Activated naive CD4-positive, alpha-beta T cell treated with anti-CD3 and anti-CD28 coated beads for 36 hours (primary cell): Measurements from ENCODE around the gene SAV1. TPM values are rescaled to one million over a fixed set of nuclear protein-coding genes. Genes with fewer than 3 reads are reported as not detected.

ENCODE experiments used
- CTCF ChIA-PET: fragments of 350-600 bp; sonication (Branson Sonifier 250); formaldehyde crosslinking; loops from one replicate; lab custom pipeline; 2021; ENCODE audit warnings: antibody characterized with exemption; lab: Charles Lee
- DNase-seq: peaks from one replicate; pipeline ENCODE4 v3.0.0-alpha.2; 2020
- H3K27ac Mint-ChIP-seq: one replicate; pipeline ENCODE4 v1.8.0; 2021; ENCODE audit warnings: mild to moderate bottlenecking, mixed read lengths
- H3K27me3 Mint-ChIP-seq: one replicate; pipeline ENCODE4 v1.8.0; 2021; ENCODE audit warnings: low read depth, mixed read lengths
- H3K36me3 Mint-ChIP-seq: one replicate; pipeline ENCODE4 v1.8.0; 2021; ENCODE audit warnings: low read depth, mixed read lengths
- H3K4me1 Mint-ChIP-seq: one replicate; pipeline ENCODE4 v1.8.0; 2021; ENCODE audit warnings: low read depth, mixed read lengths
- H3K4me3 Mint-ChIP-seq: one replicate; pipeline ENCODE4 v1.8.0; 2021; ENCODE audit warnings: mild to moderate bottlenecking, moderate library complexity, mixed read lengths
- H3K9me3 Mint-ChIP-seq: one replicate; pipeline ENCODE4 v1.8.0; 2021; ENCODE audit warnings: mixed read lengths
- intact Hi-C: fragments of 100-400 bp; cut with micrococcal nuclease; formaldehyde crosslinking; loops from one replicate; pipeline ENCODE4 v1.15.1; 2023
- total RNA-seq, 2 experiments: library from RNA; stranded (reverse); gene quantifications; one replicate each; pipeline ENCODE4 v1.2.3, GENCODE V29; 2021

The SAV1 gene
- total RNA-seq, 2 experiments from 2014 or later: 12.7 to 13.5 TPM

DNA sequence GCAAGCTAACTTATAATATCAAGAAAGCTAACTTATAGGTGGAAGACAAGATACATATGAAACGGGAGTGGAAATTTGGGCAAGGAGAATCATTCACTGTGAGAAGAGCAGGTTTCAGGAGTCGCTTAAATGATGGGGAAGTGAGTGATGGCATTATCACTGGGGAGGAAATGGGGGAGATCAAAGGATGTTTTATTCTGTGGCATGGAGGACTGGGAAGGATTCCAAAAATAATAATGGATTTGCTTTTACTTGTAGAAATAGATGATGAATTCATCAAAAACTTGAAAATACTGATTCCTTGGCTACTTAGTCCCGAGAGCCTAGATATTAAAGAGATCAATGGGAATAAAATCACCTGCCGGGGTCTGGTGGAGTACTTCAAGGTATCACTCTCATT, 47.8 kb downstream of the SAV1 start:
- no peak for DNase-seq
- Mint-ChIP-seq H3K4me1 (no peaks in the 10 kb centered on the region), H3K27me3 (no peaks in the 10 kb centered on the region), H3K27ac (no peak overlapping the region), H3K9me3 (no peaks in the 10 kb centered on the region), H3K4me3 (no peak overlapping the region), H3K36me3 (no peaks in the 10 kb centered on the region)
- CTCF ChIA-PET: interaction anchor here (0.5 to 3.2 kb wide), 9 partner anchors 9 to 301 kb away, joined by 3 to 27 read pairs (median 6); no protein-coding TSS in a partner anchor
- intact Hi-C loops: no loop called here

DNA sequence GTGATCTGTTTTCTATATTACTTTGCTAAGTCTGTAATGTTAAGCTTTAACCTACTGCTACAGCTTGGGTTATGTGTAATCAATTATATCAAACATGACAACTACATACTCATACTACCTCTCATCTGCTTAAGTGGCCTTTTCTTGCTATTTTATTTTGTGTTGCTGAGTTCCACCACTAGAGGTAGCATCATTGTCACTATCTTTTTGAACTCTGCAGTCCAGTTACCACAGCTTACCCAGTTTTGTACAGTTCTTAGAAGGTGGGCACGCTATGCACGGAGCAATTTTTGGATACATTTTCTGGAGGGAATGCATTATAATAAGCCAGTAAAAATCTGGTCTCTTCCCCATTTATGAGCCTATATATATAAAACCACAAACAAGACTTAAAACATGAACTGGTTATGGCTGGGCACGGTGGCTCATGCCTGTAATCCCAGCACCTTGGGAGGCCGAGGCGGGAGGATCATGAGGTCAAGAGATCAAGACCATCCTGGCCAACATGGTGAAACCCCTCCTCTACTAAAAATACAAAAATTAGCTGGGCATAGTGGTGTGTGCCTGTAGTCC, 48.5 kb downstream of the SAV1 start:
- Mint-ChIP-seq H3K36me3 (no peaks in the 10 kb centered on the region), H3K4me1 (no peaks in the 10 kb centered on the region), H3K4me3 (no peak overlapping the region), H3K9me3 (no peaks in the 10 kb centered on the region), H3K27me3 (no peaks in the 10 kb centered on the region), H3K27ac (no peak overlapping the region)
- CTCF ChIA-PET: interaction anchor here (0.6 to 3.2 kb wide), 11 partner anchors 9 to 240 kb away, joined by 3 to 27 read pairs (median 5); no protein-coding TSS in a partner anchor
- DNase-seq: no peak
- intact Hi-C loops: loop anchor here (1.0 to 2.0 kb wide), 4 partner anchors 93 to 241 kb away; no protein-coding TSS in a partner anchor

- H3K27ac Mint-ChIP-seq: no peak overlapping the region
- CTCF ChIA-PET: interaction anchor here (0.5 to 1.2 kb wide), 4 partner anchors 9 to 375 kb away, joined by 3 read pairs; no protein-coding TSS in a partner anchor
- H3K4me1 Mint-ChIP-seq: no peaks in the 10 kb centered on the region
- intact Hi-C loops: no loop called here
- H3K36me3 Mint-ChIP-seq: no peaks in the 10 kb centered on the region
- H3K27me3 Mint-ChIP-seq: no peaks in the 10 kb centered on the region
- no peaks in the 10 kb centered on the region for H3K9me3 Mint-ChIP-seq
- no peak for DNase-seq
- H3K4me3 Mint-ChIP-seq: no peak overlapping the region
These were observed 51.8 kb downstream of the SAV1 start for GRCh38 chr14:50616275-50616674.

GRCh38 chr14:50615552-50615951, 52.6 kb downstream of the SAV1 start:
- no peak for DNase-seq
- intact Hi-C loops: no loop called here
- no peaks in the 10 kb centered on the region for H3K9me3 Mint-ChIP-seq
- H3K27me3 Mint-ChIP-seq: no peaks in the 10 kb centered on the region
- no peak overlapping the region for H3K27ac Mint-ChIP-seq
- no peaks in the 10 kb centered on the region for H3K36me3 Mint-ChIP-seq
- CTCF ChIA-PET: interaction anchor here (0.7 to 1.2 kb wide), 4 partner anchors 8 to 160 kb away, joined by 3 read pairs; no protein-coding TSS in a partner anchor
- H3K4me1 Mint-ChIP-seq: no peaks in the 10 kb centered on the region
- no peak overlapping the region for H3K4me3 Mint-ChIP-seq

DNA sequence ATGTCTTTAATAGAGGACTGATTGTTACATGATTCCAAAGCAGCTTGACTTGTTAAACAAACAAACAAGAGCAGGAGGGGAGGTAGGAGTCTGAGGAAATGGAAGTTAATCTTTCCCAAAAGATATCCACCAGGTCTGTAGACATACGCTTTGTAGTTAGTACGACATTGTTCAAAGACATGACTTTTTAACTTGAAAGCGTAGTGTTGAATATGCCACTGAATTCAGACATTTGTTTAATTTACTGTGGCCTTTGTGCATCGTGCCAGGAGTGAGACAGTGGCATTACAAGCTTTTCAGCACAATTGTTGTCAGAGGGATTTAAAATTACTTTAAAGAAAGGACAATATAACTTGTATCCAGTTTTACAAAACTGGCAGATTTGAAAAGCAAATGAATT, 53.0 kb downstream of the SAV1 start:
- Mint-ChIP-seq H3K4me1 (no peaks in the 10 kb centered on the region), H3K4me3 (no peak overlapping the region), H3K36me3 (no peaks in the 10 kb centered on the region), H3K27ac (no peak overlapping the region), H3K27me3 (no peaks in the 10 kb centered on the region), H3K9me3 (no peaks in the 10 kb centered on the region)
- intact Hi-C loops: no loop called here
- no peak for DNase-seq
- CTCF ChIA-PET: interaction anchor here (0.7 to 1.1 kb wide), 3 partner anchors 7 to 158 kb away, joined by 3 read pairs; no protein-coding TSS in a partner anchor

DNA sequence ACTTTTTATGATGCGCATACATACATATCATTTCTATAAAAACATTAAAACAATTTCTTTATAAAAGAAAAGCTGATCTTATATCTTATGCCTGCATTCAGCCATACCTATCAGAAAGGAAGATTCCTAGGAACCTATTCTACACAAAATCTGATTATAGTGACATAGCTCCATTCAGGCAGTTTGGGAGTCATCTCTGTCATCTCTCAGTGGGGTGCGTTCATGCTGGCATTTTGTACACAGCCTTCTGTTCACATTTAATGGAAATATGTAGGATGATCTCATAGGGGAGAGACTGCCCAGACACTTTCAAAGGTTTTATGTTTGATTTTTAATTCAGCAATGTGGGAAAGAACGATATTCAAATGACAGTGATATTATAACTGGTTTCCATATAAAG, 55.3 kb downstream of the SAV1 start:
- Mint-ChIP-seq H3K27ac (no peak overlapping the region), H3K36me3 (no peaks in the 10 kb centered on the region), H3K9me3 (no peaks in the 10 kb centered on the region), H3K4me1 (no peaks in the 10 kb centered on the region), H3K27me3 (no peaks in the 10 kb centered on the region), H3K4me3 (no peak overlapping the region)
- intact Hi-C loops: no loop called here
- CTCF ChIA-PET: interaction anchor here (2.0 kb wide), 1 partner anchor 248 kb away, joined by 4 read pairs; no protein-coding TSS in a partner anchor
- DNase-seq: no peak

DNA sequence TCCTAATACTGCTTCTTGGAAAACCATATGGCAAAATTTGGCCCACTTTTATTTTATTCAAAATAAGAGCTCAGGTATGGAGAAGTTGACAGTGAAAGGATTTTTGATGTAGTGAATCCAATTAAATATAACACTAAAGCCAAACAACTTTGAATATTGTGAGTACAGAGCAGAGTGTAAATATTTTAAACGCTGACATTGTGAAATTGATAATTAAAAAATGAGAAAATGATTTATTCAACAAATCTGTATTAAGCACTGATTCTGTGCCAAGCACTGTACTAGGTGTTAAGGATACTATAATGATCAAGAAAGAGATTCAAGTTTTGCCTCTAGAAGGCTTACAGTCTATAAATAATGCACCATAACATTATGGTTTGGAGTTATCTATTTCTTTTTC, 57.6 kb downstream of the SAV1 start:
- intact Hi-C loops: no loop called here
- H3K9me3 Mint-ChIP-seq: no peaks in the 10 kb centered on the region
- CTCF ChIA-PET: interaction anchor here (1.0 kb wide), 1 partner anchor 166 kb away, joined by 4 read pairs; no protein-coding TSS in a partner anchor
- no peaks in the 10 kb centered on the region for H3K36me3 Mint-ChIP-seq
- no peaks in the 10 kb centered on the region for H3K27me3 Mint-ChIP-seq
- H3K4me3 Mint-ChIP-seq: no peak overlapping the region
- no peak for DNase-seq
- H3K4me1 Mint-ChIP-seq: no peaks in the 10 kb centered on the region
- H3K27ac Mint-ChIP-seq: no peak overlapping the region

DNA sequence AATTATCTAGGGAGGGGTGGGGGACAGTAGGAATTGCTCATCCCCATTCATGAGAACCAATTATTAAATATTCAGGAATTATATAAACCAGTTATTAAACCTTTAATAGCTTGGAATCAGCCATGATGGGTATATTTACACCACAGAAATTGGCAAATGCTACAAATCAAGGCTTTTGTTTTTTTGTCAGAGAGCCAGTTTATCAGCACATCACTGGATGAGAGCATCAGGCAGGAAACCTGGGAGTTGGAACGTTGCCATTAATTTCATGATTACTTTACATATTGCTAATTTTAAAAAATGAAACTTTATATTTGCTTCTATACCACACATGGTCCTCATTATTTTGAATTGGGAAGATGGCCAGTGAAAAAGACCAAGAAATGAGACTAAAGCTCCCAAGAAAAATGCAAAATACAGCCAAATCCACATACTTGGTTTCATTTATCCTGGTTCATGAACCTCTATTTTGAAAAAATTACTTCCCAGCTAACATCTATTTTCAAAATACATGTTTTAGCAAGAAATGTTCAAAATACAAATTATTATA, 59.7 kb downstream of the SAV1 start:
- no peak overlapping the region for H3K4me3 Mint-ChIP-seq
- H3K27me3 Mint-ChIP-seq: no peaks in the 10 kb centered on the region
- H3K36me3 Mint-ChIP-seq: no peaks in the 10 kb centered on the region
- intact Hi-C loops: no loop called here
- H3K27ac Mint-ChIP-seq: no peak overlapping the region
- CTCF ChIA-PET: interaction anchor here (1.3 kb wide), 1 partner anchor 7 kb away, joined by 3 read pairs; no protein-coding TSS in a partner anchor
- no peaks in the 10 kb centered on the region for H3K4me1 Mint-ChIP-seq
- DNase-seq: no peak
- no peaks in the 10 kb centered on the region for H3K9me3 Mint-ChIP-seq

- H3K4me3 Mint-ChIP-seq: no peak overlapping the region
- no peaks in the 10 kb centered on the region for H3K9me3 Mint-ChIP-seq
- CTCF ChIA-PET: interaction anchor here (1.3 kb wide), 1 partner anchor 8 kb away, joined by 3 read pairs; no protein-coding TSS in a partner anchor
- no peaks in the 10 kb centered on the region for H3K36me3 Mint-ChIP-seq
- DNase-seq: no peak
- H3K27me3 Mint-ChIP-seq: no peaks in the 10 kb centered on the region
- intact Hi-C loops: no loop called here
- H3K4me1 Mint-ChIP-seq: no peaks in the 10 kb centered on the region
- no peak overlapping the region for H3K27ac Mint-ChIP-seq
These were observed 60.3 kb downstream of the SAV1 start for GRCh38 chr14:50607761-50608160.

DNA sequence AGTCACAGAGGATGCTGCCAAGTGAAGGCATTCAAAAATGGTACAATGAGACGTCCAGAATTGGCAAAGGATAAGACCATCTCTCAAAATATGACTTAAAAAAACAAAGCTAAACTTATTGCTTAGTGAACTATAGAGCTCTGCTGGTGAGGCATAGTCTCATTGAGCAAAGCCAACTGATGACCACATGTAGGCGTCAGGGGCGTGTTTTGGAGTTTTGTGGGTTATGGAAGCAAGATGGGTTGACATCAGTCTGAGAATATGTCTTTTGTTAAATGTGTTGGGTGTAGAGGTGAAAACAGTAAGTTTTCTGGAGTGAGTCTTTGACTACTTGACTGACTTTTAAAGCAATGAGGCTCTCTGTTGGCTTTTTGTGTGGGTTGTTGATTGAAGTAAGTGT, 60.9 kb downstream of the SAV1 start:
- H3K9me3 Mint-ChIP-seq: no peaks in the 10 kb centered on the region
- DNase-seq: peak; percentile 20
- no peak overlapping the region for H3K27ac Mint-ChIP-seq
- H3K27me3 Mint-ChIP-seq: no peaks in the 10 kb centered on the region
- no peaks in the 10 kb centered on the region for H3K4me1 Mint-ChIP-seq
- CTCF ChIA-PET: interaction anchor here (0.6 to 1.4 kb wide), 3 partner anchors 9 to 347 kb away, joined by 3 to 5 read pairs (median 3); no protein-coding TSS in a partner anchor
- no peak overlapping the region for H3K4me3 Mint-ChIP-seq
- no peaks in the 10 kb centered on the region for H3K36me3 Mint-ChIP-seq
- intact Hi-C loops: no loop called here

GRCh38 chr14:50606468-50606867, 61.6 kb downstream of the SAV1 start:
- intact Hi-C loops: no loop called here
- Mint-ChIP-seq H3K9me3 (no peaks in the 10 kb centered on the region), H3K27me3 (no peaks in the 10 kb centered on the region), H3K4me1 (no peaks in the 10 kb centered on the region), H3K4me3 (no peak overlapping the region), H3K36me3 (no peaks in the 10 kb centered on the region), H3K27ac (no peak overlapping the region)
- DNase-seq: no peak
- CTCF ChIA-PET: interaction anchor here (0.6 to 1.4 kb wide), 4 partner anchors 13 to 347 kb away, joined by 3 to 5 read pairs (median 3); no protein-coding TSS in a partner anchor

GRCh38 chr14:50605766-50606165, 62.3 kb downstream of the SAV1 start:
- Mint-ChIP-seq H3K4me1 (no peaks in the 10 kb centered on the region), H3K27me3 (no peaks in the 10 kb centered on the region), H3K4me3 (no peak overlapping the region), H3K27ac (no peak overlapping the region), H3K36me3 (no peaks in the 10 kb centered on the region), H3K9me3 (no peaks in the 10 kb centered on the region)
- no peak for DNase-seq
- CTCF ChIA-PET: interaction anchor here (1.1 to 1.4 kb wide), 3 partner anchors 14 to 172 kb away, joined by 3 to 5 read pairs (median 3); no protein-coding TSS in a partner anchor
- intact Hi-C loops: no loop called here
